DMS114 treated with DMSO at 0.1 percent for 48 hours (cell line): ENCODE data around the gene PLCB4.
"Not testable (repeated sequence)": the region's sequence is repeated elsewhere in the genome, so short reads cannot be mapped to it uniquely, and the experiment has no call there.

Experiments
- DNase-seq: peaks from one replicate; lab custom pipeline; 2025; ENCODE audit not compliant: unreplicated experiment; lab: John Stamatoyannopoulos, UW

Gene PLCB4

GRCh38 chr20:9140162-9140760 is 71.4 kb downstream of the PLCB4 start:
- DNase-seq = no peak

- DNase-seq = no peak
Measured at GRCh38 chr20:9141070-9141469, 72.2 kb downstream of the PLCB4 start.

- DNase-seq = no peak
Measured at GRCh38 chr20:9141921-9142320, 73.0 kb downstream of the PLCB4 start.

GRCh38 chr20:9142809-9143208 is 73.9 kb downstream of the PLCB4 start:
- no peak for DNase-seq

GRCh38 chr20:9143926-9144325 is 75.0 kb downstream of the PLCB4 start:
- no peak for DNase-seq

GRCh38 chr20:9144643-9145042 is 75.8 kb downstream of the PLCB4 start:
- DNase-seq = no peak

- no peak for DNase-seq
Measured at GRCh38 chr20:9145142-9145541, 76.3 kb downstream of the PLCB4 start.

- DNase-seq = no peak
Measured at GRCh38 chr20:9146649-9147048, 77.8 kb downstream of the PLCB4 start.

GRCh38 chr20:9147547-9148024 is 78.7 kb downstream of the PLCB4 start:
- no peak for DNase-seq

GRCh38 chr20:9148291-9148690 is 79.4 kb downstream of the PLCB4 start:
- DNase-seq = no peak

GRCh38 chr20:9149087-9149486 is 80.2 kb downstream of the PLCB4 start:
- DNase-seq = no peak

- DNase-seq = no peak
Measured at GRCh38 chr20:9149796-9150195, 80.9 kb downstream of the PLCB4 start.

GRCh38 chr20:9150679-9151078 is 81.8 kb downstream of the PLCB4 start:
- DNase-seq = no peak

- not testable (repeated sequence) for DNase-seq
Measured at GRCh38 chr20:9152139-9152538, 83.3 kb downstream of the PLCB4 start.

- no peak for DNase-seq
Measured at GRCh38 chr20:9154464-9155024, 85.7 kb downstream of the PLCB4 start.

- no peak for DNase-seq
Measured at GRCh38 chr20:9156529-9157280, 87.8 kb downstream of the PLCB4 start.

GRCh38 chr20:9160331-9160730 is 91.4 kb downstream of the PLCB4 start:
- no peak for DNase-seq

- no peak for DNase-seq
Measured at GRCh38 chr20:9160757-9161156, 91.9 kb downstream of the PLCB4 start.

GRCh38 chr20:9161311-9161710 is 92.4 kb downstream of the PLCB4 start:
- no peak for DNase-seq

GRCh38 chr20:9163251-9163650 is 94.4 kb downstream of the PLCB4 start:
- no peak for DNase-seq

- DNase-seq = no peak
Measured at GRCh38 chr20:9163995-9164394, 95.1 kb downstream of the PLCB4 start.

GRCh38 chr20:9165261-9165660 is 96.4 kb downstream of the PLCB4 start:
- DNase-seq = no peak
